Measurements from ENCODE around the gene RNU1-3. TPM values are rescaled to one million over a fixed set of nuclear protein-coding genes. Genes with fewer than 3 reads are reported as not detected.
"Not testable (repeated sequence)": the region's sequence is repeated elsewhere in the genome, so short reads cannot be mapped to it uniquely, and the experiment has no call there.

Gene RNU1-3
- total RNA-seq, 1 experiment from 2014 or later: 1,333 TPM

- intact Hi-C loops (cut with micrococcal nuclease; ENCODE audit: unreplicated experiment); POLR2A ChIA-PET (ENCODE audit: unreplicated experiment); H3K27ac ChIP-seq: not testable (repeated sequence)
These were observed 20.5 kb upstream of the RNU1-3 start for GRCh38 chr1:16687132-16687800.

GRCh38 chr1:16685445-16686371 is 19.0 kb upstream of the RNU1-3 start:
- H3F3A ChIP-seq (ENCODE audit: insufficient read depth, low read depth); H3K79me2 ChIP-seq (ENCODE audit: low read depth); DNase-seq; CTCF ChIA-PET; POLR2A ChIA-PET (ENCODE audit: unreplicated experiment); H3K27ac ChIP-seq; H3K4me3 ChIP-seq; BruUV-seq (replicated peaks); H3K4me2 ChIP-seq; intact Hi-C loops (cut with micrococcal nuclease; ENCODE audit: unreplicated experiment); H3K4me1 ChIP-seq (replicated peaks; ENCODE audit: insufficient read depth); H4K20me1 ChIP-seq (ENCODE audit: insufficient read depth); H3K27me3 ChIP-seq (ENCODE audit: insufficient read depth, low read depth); H2AFZ ChIP-seq; H3K9me3 ChIP-seq (ENCODE audit: insufficient read depth, low read depth); H3K36me3 ChIP-seq (ENCODE audit: low read depth); H3K9me2 ChIP-seq (ENCODE audit: insufficient read depth): not testable (repeated sequence)

More at GRCh38 chr1:16687132-16687800, 20.5 kb upstream of the RNU1-3 start:
- H3F3A ChIP-seq (ENCODE audit: insufficient read depth, low read depth); BruUV-seq (replicated peaks); H3K4me1 ChIP-seq (replicated peaks; ENCODE audit: insufficient read depth); H2AFZ ChIP-seq; H3K9me2 ChIP-seq (ENCODE audit: insufficient read depth); DNase-seq; H3K36me3 ChIP-seq (ENCODE audit: low read depth); H3K27me3 ChIP-seq (ENCODE audit: insufficient read depth, low read depth); H3K79me2 ChIP-seq (ENCODE audit: low read depth); H3K4me3 ChIP-seq; H4K20me1 ChIP-seq (ENCODE audit: insufficient read depth); H3K4me2 ChIP-seq; H3K9me3 ChIP-seq (ENCODE audit: insufficient read depth, low read depth); CTCF ChIA-PET: not testable (repeated sequence)

- TF ChIP-seq CTCF (conservative IDR thresholded peaks at IDR 0.05): peak; percentile 48
- H2AFZ ChIP-seq; CTCF ChIA-PET; POLR2A ChIA-PET (ENCODE audit: unreplicated experiment); H3K79me2 ChIP-seq (ENCODE audit: low read depth); H3K36me3 ChIP-seq (ENCODE audit: low read depth); H3K27ac ChIP-seq; intact Hi-C loops (cut with micrococcal nuclease; ENCODE audit: unreplicated experiment); H3K9me2 ChIP-seq (ENCODE audit: insufficient read depth); H3K27me3 ChIP-seq (ENCODE audit: insufficient read depth, low read depth); H3K4me1 ChIP-seq (replicated peaks; ENCODE audit: insufficient read depth); BruUV-seq (replicated peaks); H3K9me3 ChIP-seq (ENCODE audit: insufficient read depth, low read depth); DNase-seq; H3K4me2 ChIP-seq; H4K20me1 ChIP-seq (ENCODE audit: insufficient read depth); H3F3A ChIP-seq (ENCODE audit: insufficient read depth, low read depth); H3K4me3 ChIP-seq: not testable (repeated sequence)
These were observed 18.1 kb upstream of the RNU1-3 start for GRCh38 chr1:16684738-16685337.

- H3K4me3 ChIP-seq; H3K79me2 ChIP-seq (ENCODE audit: low read depth); H3F3A ChIP-seq (ENCODE audit: insufficient read depth, low read depth); H3K4me1 ChIP-seq (replicated peaks; ENCODE audit: insufficient read depth); CTCF ChIA-PET; POLR2A ChIA-PET (ENCODE audit: unreplicated experiment); BruUV-seq (replicated peaks); H4K20me1 ChIP-seq (ENCODE audit: insufficient read depth); H3K36me3 ChIP-seq (ENCODE audit: low read depth); intact Hi-C loops (cut with micrococcal nuclease; ENCODE audit: unreplicated experiment); H3K9me2 ChIP-seq (ENCODE audit: insufficient read depth); DNase-seq; H2AFZ ChIP-seq; H3K27me3 ChIP-seq (ENCODE audit: insufficient read depth, low read depth); H3K4me2 ChIP-seq; H3K27ac ChIP-seq; H3K9me3 ChIP-seq (ENCODE audit: insufficient read depth, low read depth): not testable (repeated sequence)
These were observed 17.4 kb upstream of the RNU1-3 start for GRCh38 chr1:16684152-16684551.

- H3K4me3 ChIP-seq; H3K9me2 ChIP-seq (ENCODE audit: insufficient read depth); H2AFZ ChIP-seq; H3K4me2 ChIP-seq; H3K79me2 ChIP-seq (ENCODE audit: low read depth); DNase-seq; H3K4me1 ChIP-seq (replicated peaks; ENCODE audit: insufficient read depth); CTCF ChIA-PET; H3K36me3 ChIP-seq (ENCODE audit: low read depth); H3F3A ChIP-seq (ENCODE audit: insufficient read depth, low read depth); intact Hi-C loops (cut with micrococcal nuclease; ENCODE audit: unreplicated experiment); H3K27ac ChIP-seq; H4K20me1 ChIP-seq (ENCODE audit: insufficient read depth); BruUV-seq (replicated peaks); H3K27me3 ChIP-seq (ENCODE audit: insufficient read depth, low read depth); POLR2A ChIA-PET (ENCODE audit: unreplicated experiment); H3K9me3 ChIP-seq (ENCODE audit: insufficient read depth, low read depth): not testable (repeated sequence)
These were observed 16.1 kb upstream of the RNU1-3 start for GRCh38 chr1:16682803-16683202.

- CTCF ChIA-PET; H3K9me3 ChIP-seq (ENCODE audit: insufficient read depth, low read depth): not testable (repeated sequence)
These were observed 13.6 kb upstream of the RNU1-3 start for GRCh38 chr1:16680366-16680765.

More at GRCh38 chr1:16680366-16680765, 13.6 kb upstream of the RNU1-3 start:
- DNase-seq; H3K36me3 ChIP-seq (ENCODE audit: low read depth); H3K27ac ChIP-seq; H3K79me2 ChIP-seq (ENCODE audit: low read depth); H3K9me2 ChIP-seq (ENCODE audit: insufficient read depth); H3K4me3 ChIP-seq; H2AFZ ChIP-seq; H3K4me1 ChIP-seq (replicated peaks; ENCODE audit: insufficient read depth); intact Hi-C loops (cut with micrococcal nuclease; ENCODE audit: unreplicated experiment); H4K20me1 ChIP-seq (ENCODE audit: insufficient read depth); BruUV-seq (replicated peaks); POLR2A ChIA-PET (ENCODE audit: unreplicated experiment); H3K4me2 ChIP-seq; H3K27me3 ChIP-seq (ENCODE audit: insufficient read depth, low read depth); H3F3A ChIP-seq (ENCODE audit: insufficient read depth, low read depth): not testable (repeated sequence)
